K562 (cell line): ENCODE results near the gene ERN1. TPM values are rescaled to one million over a fixed set of nuclear protein-coding genes. Genes with fewer than 3 reads are reported as not detected.

ENCODE experiments used
- ATAC-seq: fragments of 200-7000 bp; cut with Tn5 transposase; 3 replicates; pipeline ENCODE4 v1.9.1; 2020; ENCODE audit warnings: moderate library complexity
- BruUV-seq: library from RNA; stranded (reverse); fragments of 400-500 nt; replicated peaks from 2 replicates; lab custom pipeline; 2021; lab: Mats Ljungman, UMichigan
- CTCF ChIA-PET: fragments of 300-600 bp; formaldehyde crosslinking; extraction: SDS; loops from one replicate; lab custom pipeline; 2021; ENCODE audit warnings: low intra/inter-chr PET ratio; lab: Yijun Ruan, JAX
- POLR2A ChIA-PET: fragments of 300-600, 350-650 bp; sonication (Branson Sonifier 250); formaldehyde crosslinking; extraction: SDS; loops from one replicate; lab custom pipeline; 2021; ENCODE audit warnings: antibody characterized with exemption, inconsistent platforms; lab: Yijun Ruan, JAX
- DNase-seq, 4 experiments: peaks; one replicate each; pipeline versions ENCODE4 v3.0.0 to v3.0.0-alpha.2; 2011 to 2018; ENCODE audit warnings: low spot score in 3 of 4, mixed read lengths in 3 of 4; ENCODE audit errors: extremely low read depth in 1 of 4
- FAIRE-seq: peaks from 2 replicates; lab custom pipeline; 2011; peaks lifted over from hg19 to GRCh38; lab: Jason Lieb, UNC
- H2AFZ ChIP-seq: 2 replicates; pipeline ENCODE4 v1.6.0; 2011; ENCODE audit warnings: low read depth, low read length, control low read depth, inconsistent platforms
- H3K27ac ChIP-seq: fragments of 200-600 bp; 3 replicates; pipeline ENCODE4 v1.8.0; 2011; ENCODE audit warnings: low read depth, mild to moderate bottlenecking, control low read depth, inconsistent platforms, low read length, moderate library complexity, mixed read lengths; ENCODE audit errors: extremely low read depth
- H3K27me3 ChIP-seq, 2 experiments: fragments of 300-600 bp in 1 of 2; 2 replicates in 1 of 2; 3 replicates in 1 of 2; pipeline versions ENCODE4 v1.6.0 to v1.8.0; 2011; ENCODE audit warnings: inconsistent platforms in 2 of 2, low read length in 2 of 2, mild to moderate bottlenecking in 1 of 2, mixed read lengths in 1 of 2, moderate library complexity in 1 of 2; ENCODE audit not compliant: control insufficient read depth in 2 of 2, insufficient read depth in 2 of 2
- H3K36me3 ChIP-seq: fragments of 300-600 bp; 3 replicates; pipeline ENCODE4 v1.8.0; 2011; ENCODE audit warnings: mild to moderate bottlenecking, low read length, inconsistent platforms; ENCODE audit not compliant: control insufficient read depth, insufficient read depth
- H3K4me1 ChIP-seq, 2 experiments: fragments of 200-600 bp in 1 of 2; replicated peaks in 1 of 2; 2 replicates in 1 of 2; 3 replicates in 1 of 2; pipeline versions ENCODE4 v1.5.1 to v1.8.0; 2011; ENCODE audit warnings: inconsistent platforms in 2 of 2, low read length in 2 of 2, mild to moderate bottlenecking in 1 of 2, mixed read lengths in 1 of 2, moderate library complexity in 1 of 2; ENCODE audit not compliant: control insufficient read depth in 2 of 2, insufficient read depth in 2 of 2
- H3K4me2 ChIP-seq: 2 replicates; pipeline ENCODE4 v1.6.1; 2011; ENCODE audit warnings: low read length, control low read depth, inconsistent platforms, mixed read lengths; ENCODE audit not compliant: insufficient read depth
- H3K4me3 ChIP-seq: fragments of 200-600 bp; sonication (generic), shearing (Covaris generic); 2 replicates; pipeline ENCODE4 v1.5.1; 2016; ENCODE audit warnings: control low read depth, inconsistent platforms
- H3K79me2 ChIP-seq: fragments of 200-600 bp; 3 replicates; pipeline ENCODE4 v1.8.0; 2011; ENCODE audit warnings: low read length, inconsistent platforms; ENCODE audit not compliant: control insufficient read depth, insufficient read depth
- H3K9ac ChIP-seq, 2 experiments: 2 replicates each; pipeline versions ENCODE4 v1.6.0 to v1.6.1; 2011; ENCODE audit warnings: low read depth in 2 of 2, low read length in 2 of 2, control low read depth in 1 of 2, inconsistent platforms in 1 of 2, mild to moderate bottlenecking in 1 of 2, mixed read lengths in 1 of 2; ENCODE audit not compliant: insufficient read depth in 1 of 2
- H3K9me1 ChIP-seq: one replicate; pipeline ENCODE4 v1.6.0; 2011; ENCODE audit warnings: inconsistent platforms, mild to moderate bottlenecking, low read length, moderate library complexity; ENCODE audit not compliant: control insufficient read depth, insufficient read depth
- H3K9me3 ChIP-seq: replicated peaks from 2 replicates; pipeline ENCODE4 v1.5.1; 2011; ENCODE audit warnings: low read depth, low read length, inconsistent platforms; ENCODE audit not compliant: control insufficient read depth, insufficient read depth
- H4K20me1 ChIP-seq: replicated peaks from 2 replicates; pipeline ENCODE4 v1.6.1; 2011; ENCODE audit warnings: low read length, inconsistent platforms, mixed read lengths; ENCODE audit not compliant: control insufficient read depth, insufficient read depth
- ARNT ChIP-seq, 2 experiments: fragments of 450-650 bp; IDR thresholded peaks; 2 replicates each; pipeline ENCODE4 v1.6.1; 2016; ENCODE audit warnings: mild to moderate bottlenecking in 1 of 2
- ASH1L ChIP-seq: fragments of 450-650 bp; IDR thresholded peaks from 2 replicates; pipeline ENCODE4 v1.6.1; 2018; ENCODE audit warnings: borderline replicate concordance, mild to moderate bottlenecking, low read depth; ENCODE audit not compliant: partially characterized antibody
- CHAMP1 ChIP-seq: fragments of 450-650 bp; IDR thresholded peaks from 2 replicates; pipeline ENCODE4 v1.6.1; 2016; ENCODE audit warnings: mild to moderate bottlenecking
- GABPB2 ChIP-seq: fragments of 250-450 bp; sonication (Bioruptor Pico); conservative IDR thresholded peaks from 2 replicates; pipeline ENCODE4 v1.5.1; 2021; ENCODE audit warnings: mild to moderate bottlenecking
- GATA2 ChIP-seq: sonication (generic); formaldehyde crosslinking; IDR thresholded peaks from 2 replicates; pipeline ENCODE4 v1.4.0; 2020; ENCODE audit warnings: mild to moderate bottlenecking, missing genetic modification reagents
- HNRNPL ChIP-seq: fragments of 200-400 bp; formaldehyde crosslinking; IDR thresholded peaks from 2 replicates; pipeline ENCODE4 v1.6.1; 2017; ENCODE audit warnings: low read depth, mild to moderate bottlenecking, low read length
- PURB ChIP-seq: sonication (generic); formaldehyde crosslinking; IDR thresholded peaks from 2 replicates; pipeline ENCODE4 v1.9.0; 2021; ENCODE audit warnings: low read depth, mild to moderate bottlenecking, missing genetic modification reagents
- RBM17 ChIP-seq: fragments of 200-400 bp; formaldehyde crosslinking; IDR thresholded peaks from 2 replicates; pipeline ENCODE4 v1.6.1; 2017; ENCODE audit warnings: low read depth, mild to moderate bottlenecking, low read length, borderline replicate concordance
- SREBF2 ChIP-seq: sonication (generic); formaldehyde crosslinking; IDR thresholded peaks from 2 replicates; pipeline ENCODE4 v1.4.0; 2020; ENCODE audit warnings: mild to moderate bottlenecking, missing genetic modification reagents
- STAT5B ChIP-seq: fragments of 250-450 bp; sonication (Bioruptor Pico); IDR thresholded peaks from 2 replicates; pipeline ENCODE4 v1.8.0; 2021; ENCODE audit warnings: mild to moderate bottlenecking, inconsistent platforms
- ZNF436 ChIP-seq: fragments of 250-450, 450-650 bp; sonication (Bioruptor Pico); formaldehyde crosslinking; IDR thresholded peaks from 2 replicates; pipeline ENCODE4 v1.7.0; 2020; ENCODE audit warnings: mild to moderate bottlenecking
- WGBS: fragments of 100-300 bp; shearing (Covaris generic); methylation state at CpG from one replicate; pipeline ENCODE4 v1.1.6; 2016; ENCODE audit warnings: low coverage, mixed read lengths; ENCODE audit not compliant: insufficient coverage; ENCODE audit errors: missing lambda C conversion rate; 5-methylcytosine and 5-hydroxymethylcytosine counted together
- in situ Hi-C: fragments of 300-500 bp; cut with MboI; formaldehyde crosslinking; loops from 4 replicates; pipeline ENCODE4 v1.15.0; 2018; ENCODE audit warnings: inconsistent platforms, mixed read lengths
- intact Hi-C: fragments of 100-400 bp; cut with micrococcal nuclease; formaldehyde crosslinking; loops from 2 replicates; pipeline ENCODE4 v1.14.2; 2022
- polyA plus RNA-seq, 8 experiments: library from polyadenylated mRNA; depleted of rRNA in 4 of 8; stranded (reverse) in 5 of 8; unstranded in 3 of 8; fragments of >200 nt; fragmentation: Nextera tagmentation in 2 of 8; fragmentation: Illumina TruSeq in 1 of 8; extraction: Ambion mirVana in 2 of 8; extraction: Trizol in 1 of 8; gene quantifications; 2 replicates each; pipeline versions ENCODE4 v1.2.1 to v1.2.3, GENCODE V29; 2011 to 2014; ENCODE audit warnings: inconsistent platforms in 1 of 8, missing spikeins in 1 of 8
- total RNA-seq, 7 experiments: library from RNA; depleted of rRNA in 6 of 7; stranded (reverse); fragments of >200 nt in 6 of 7; fragmentation: Illumina TruSeq in 2 of 7; extraction: Trizol in 2 of 7; gene quantifications; 2 replicates each; pipeline versions ENCODE4 v1.2.1 to v1.2.3, GENCODE V29; 2011 to 2021; ENCODE audit warnings: low replicate concordance in 1 of 7

The ERN1 gene
- total and polyA plus RNA-seq, 9 of the 15 experiments (the other 6 are each of a cell fraction or from before 2014, with no cell fraction given), result 2.1 to 22.5 (median 7.3) TPM

GRCh38 chr17:64065161-64065560, 64.8 kb downstream of the ERN1 start:
- POLR2A ChIA-PET, result interaction anchor here (1.1 to 2.6 kb wide), 3 partner anchors 17 to 80 kb away, joined by 3 to 9 read pairs (median 6); no protein-coding TSS in a partner anchor

More at GRCh38 chr17:64065161-64065560, 64.8 kb downstream of the ERN1 start:
- FAIRE-seq (no peak), DNase-seq (no peak), ATAC-seq (no peak)
- H3K4me3 ChIP-seq, result no peak overlapping the region
- TF ChIP-seq CHAMP1, result no peak
- TF ChIP-seq ASH1L, result no peak
- no peak for TF ChIP-seq GATA2 (CRISPR knock-in tag)
- no peak for TF ChIP-seq HNRNPL
- TF ChIP-seq GABPB2 (CRISPR knock-in tag), result no peak
- TF ChIP-seq RBM17, result no peak
- no peak for TF ChIP-seq ARNT (IDR thresholded peaks at IDR 0.05)
- TF ChIP-seq SREBF2 (CRISPR knock-in tag), result no peak
- TF ChIP-seq ZNF436, result no peak
- no peak for TF ChIP-seq PURB
- TF ChIP-seq STAT5B (CRISPR knock-in tag), result no peak
- no TSS peak for BruUV-seq
- peaks cover 5% of the 10 kb centered on the region; the same call in 1 of the 2 replicates for H3K9me3 ChIP-seq
- no peaks in the 10 kb centered on the region for H3K79me2 ChIP-seq
- H4K20me1 ChIP-seq, result no peaks in the 10 kb centered on the region
- intact Hi-C loops, result loop anchor here (10.0 kb wide), 1 partner anchor 220 kb away; no protein-coding TSS in a partner anchor
- 69% methylated on average over 8 of the region's 8 CpGs for WGBS
- peaks cover 0 to 4% of the 10 kb centered on the region in 2 experiments; a peak in 2 of 5 replicates for H3K4me1 ChIP-seq
- H3K9ac ChIP-seq, result no peak overlapping the region; a peak in 1 of 4 replicates
- H3K36me3 ChIP-seq, result peaks cover 22% of the 10 kb centered on the region
- in situ Hi-C loops, result no loop called here
- no peak overlapping the region for H3K4me2 ChIP-seq
- H3K27me3 ChIP-seq, result no peaks in the 10 kb centered on the region
- no peak overlapping the region for H3K27ac ChIP-seq
- CTCF ChIA-PET, result interaction anchor here (3.6 kb wide), 1 partner anchor 68 kb away, joined by 32 read pairs; no protein-coding TSS in a partner anchor
- H3K9me1 ChIP-seq, result no peaks in the 10 kb centered on the region
- H2AFZ ChIP-seq, result no peak overlapping the region
